GM12891 (cell line): ENCODE results near the gene SHC4.
"Not testable (repeated sequence)": the region's sequence is repeated elsewhere in the genome, so short reads cannot be mapped to it uniquely, and the experiment has no call there.

Experiments used
- DNase-seq: peaks from one replicate; pipeline ENCODE4 v3.0.0; 2011; ENCODE audit warnings: low spot score; ENCODE audit not compliant: insufficient read length
- FAIRE-seq: peaks from 2 replicates; lab custom pipeline; 2011; peaks lifted over from hg19 to GRCh38; lab: Jason Lieb, UNC
- PAX5 ChIP-seq: IDR thresholded peaks from 2 replicates; pipeline ENCODE4 v1.6.1; 2011; ENCODE audit warnings: low read length, moderate library complexity, mild to moderate bottlenecking; ENCODE audit not compliant: insufficient read depth, severe bottlenecking
- POLR2A ChIP-seq: IDR thresholded peaks from 2 replicates; pipeline ENCODE4 v1.6.1; 2011; ENCODE audit warnings: low read depth, low read length, control low read depth
- POLR2AphosphoS5 ChIP-seq: IDR thresholded peaks from 2 replicates; pipeline ENCODE4 v1.6.1; 2011; ENCODE audit warnings: low read depth, low read length, control low read depth
- POU2F2 ChIP-seq: IDR thresholded peaks from 2 replicates; pipeline ENCODE4 v1.6.1; 2011; ENCODE audit warnings: low read depth, mild to moderate bottlenecking, control low read depth, low read length, moderate library complexity
- SPI1 ChIP-seq: IDR thresholded peaks from 2 replicates; pipeline ENCODE4 v1.6.1; 2011; ENCODE audit warnings: low read depth, low read length, control low read depth
- TAF1 ChIP-seq: IDR thresholded peaks from 2 replicates; pipeline ENCODE4 v1.6.1; 2011; ENCODE audit warnings: low read depth, low read length, control low read depth

The SHC4 gene

DNA sequence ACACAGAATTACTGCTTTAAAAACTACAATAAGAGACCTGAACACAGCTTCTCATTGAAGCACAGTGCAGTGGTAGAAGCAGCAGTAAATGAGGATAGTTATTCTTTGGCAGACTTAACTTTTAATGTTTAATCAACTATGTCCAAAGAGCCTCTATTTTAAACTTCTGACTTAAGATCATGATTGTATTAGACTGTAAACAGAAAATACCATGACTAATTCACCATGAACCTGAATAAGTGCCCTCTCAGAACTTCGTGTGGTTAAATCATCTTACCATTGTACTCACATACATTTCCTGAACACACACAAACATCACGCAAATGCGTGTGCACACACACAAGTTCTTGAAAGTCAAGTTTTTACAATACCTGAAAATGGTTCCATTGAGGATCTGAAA is 166.8 kb downstream of the SHC4 start:
- no peak for DNase-seq
- peak; percentile 55 for FAIRE-seq
- no peak for TF ChIP-seq POLR2AphosphoS5

DNA sequence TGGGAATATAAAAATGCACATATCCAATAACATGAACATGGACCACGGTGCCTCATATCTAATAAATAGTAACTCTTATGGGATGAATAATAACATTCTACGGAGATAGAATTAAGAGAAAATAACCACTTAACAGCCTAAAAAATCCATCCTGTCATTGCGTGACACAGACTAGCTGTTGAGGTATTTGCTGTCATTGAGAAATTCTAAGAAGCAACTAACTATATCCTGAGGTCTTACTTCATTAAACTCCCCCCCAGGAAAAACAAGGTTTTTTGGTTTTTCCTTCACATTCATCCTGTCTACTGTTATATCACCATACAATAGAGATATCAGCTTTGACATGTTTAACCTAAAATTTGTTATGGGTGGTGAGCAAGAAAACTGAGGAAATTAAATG is 167.2 kb downstream of the SHC4 start:
- no peak for FAIRE-seq
- TF ChIP-seq SPI1 (no peak), POU2F2 (no peak), TAF1 (no peak), POLR2A (no peak), PAX5 (no peak), POLR2AphosphoS5 (no peak)
- DNase-seq, result no peak

DNA sequence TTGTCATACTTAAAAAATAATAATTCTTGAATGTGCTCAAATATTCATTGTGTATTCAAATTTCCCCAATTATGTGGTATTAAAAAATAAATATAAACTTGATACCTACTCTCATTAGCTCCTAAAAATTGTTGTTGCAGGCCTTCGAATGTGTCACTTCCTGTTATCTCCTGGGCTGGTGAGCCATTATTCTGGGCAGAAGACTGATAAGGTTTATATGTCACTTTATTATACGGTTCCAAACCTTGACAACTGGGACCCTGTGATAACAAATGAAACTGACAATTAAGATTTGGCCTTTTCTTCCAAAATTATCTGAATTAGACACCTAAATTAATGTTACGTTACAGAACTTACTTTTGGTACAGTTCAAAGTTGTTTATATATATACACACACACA is 167.8 kb downstream of the SHC4 start:
- TF ChIP-seq POLR2AphosphoS5 (no peak), SPI1 (0 out of 2 replicates have a peak, but pooled peaks have one; percentile 26), POLR2A (no peak)
- FAIRE-seq, result no peak
- no peak for DNase-seq

DNA sequence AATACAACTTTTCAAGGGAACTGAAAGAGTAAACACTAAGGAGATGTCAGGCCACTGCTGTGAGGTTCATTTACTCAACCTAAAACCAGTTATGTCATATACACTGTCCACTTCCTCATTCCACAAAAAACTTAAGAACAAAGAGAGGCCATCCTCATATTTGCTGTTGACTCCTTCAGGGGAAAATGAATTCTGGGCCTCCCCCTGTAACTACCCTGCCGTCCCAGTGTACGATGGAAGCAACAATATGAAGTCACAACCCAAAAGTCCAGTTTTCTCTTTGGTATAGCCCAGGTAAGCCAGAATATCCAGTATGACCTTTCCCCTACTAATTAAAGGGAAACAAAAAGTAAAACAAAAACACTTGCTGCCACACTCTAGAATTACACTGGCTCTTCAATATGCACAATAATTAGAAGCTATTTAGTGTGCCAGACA is 169.0 kb downstream of the SHC4 start:
- DNase-seq, result no peak
- TF ChIP-seq PAX5 (no peak), SPI1 (peak; percentile 100), POU2F2 (no peak), POLR2AphosphoS5 (no peak)
- peak; percentile 89 for FAIRE-seq

DNA sequence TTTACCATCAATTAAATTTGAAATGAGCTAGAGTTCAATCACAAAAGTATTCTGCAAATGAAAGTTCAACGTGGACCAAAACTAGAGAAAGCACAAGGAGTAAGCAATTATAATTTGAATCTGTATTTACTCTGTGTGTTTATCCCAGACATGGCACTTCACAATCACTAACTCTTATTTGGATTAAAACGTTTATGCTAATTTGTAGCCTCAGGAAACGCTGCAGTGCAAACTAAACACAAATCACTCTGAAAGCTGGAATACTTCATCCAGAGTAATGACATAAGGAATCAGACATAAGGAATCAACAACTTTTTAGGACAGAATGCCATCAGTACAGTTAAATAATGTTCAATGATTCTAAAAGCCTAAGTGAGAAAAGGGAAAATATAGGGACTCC is 171.3 kb downstream of the SHC4 start:
- FAIRE-seq (no peak), DNase-seq (no peak)
- TF ChIP-seq POU2F2 (no peak), PAX5 (no peak), TAF1 (no peak), SPI1 (no peak), POLR2AphosphoS5 (no peak), POLR2A (no peak)

DNA sequence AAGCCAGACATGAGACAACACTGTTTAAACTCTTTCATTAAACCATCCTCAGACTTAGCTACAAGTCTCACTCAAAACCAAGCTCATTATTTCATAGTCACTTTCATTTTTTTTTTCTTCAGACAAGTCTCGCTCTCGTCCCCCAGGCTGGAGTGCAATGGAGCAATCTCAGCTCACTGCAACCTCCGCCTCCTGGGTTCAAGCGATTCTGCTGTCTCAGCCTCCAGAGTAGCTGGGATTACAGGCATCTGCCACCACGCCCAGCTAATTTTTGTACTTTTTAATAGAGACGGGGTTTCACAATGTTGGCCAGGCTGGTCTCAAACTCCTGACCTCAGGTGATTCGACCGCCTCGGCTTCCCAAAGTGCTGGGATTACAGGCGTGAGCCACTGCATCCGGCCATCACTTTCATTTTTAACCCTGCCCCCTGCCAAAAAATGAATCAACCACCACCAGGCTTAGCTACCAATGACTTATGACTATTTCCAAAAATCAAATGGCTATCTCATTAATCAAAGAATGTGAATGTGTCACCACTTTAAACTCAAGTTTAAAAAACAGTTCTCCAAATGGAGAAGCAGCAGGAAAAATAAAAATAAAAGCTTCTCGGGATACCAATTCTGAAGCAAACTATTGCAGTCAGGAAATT is 173.1 kb downstream of the SHC4 start:
- not testable (repeated sequence) for FAIRE-seq, DNase-seq

DNA sequence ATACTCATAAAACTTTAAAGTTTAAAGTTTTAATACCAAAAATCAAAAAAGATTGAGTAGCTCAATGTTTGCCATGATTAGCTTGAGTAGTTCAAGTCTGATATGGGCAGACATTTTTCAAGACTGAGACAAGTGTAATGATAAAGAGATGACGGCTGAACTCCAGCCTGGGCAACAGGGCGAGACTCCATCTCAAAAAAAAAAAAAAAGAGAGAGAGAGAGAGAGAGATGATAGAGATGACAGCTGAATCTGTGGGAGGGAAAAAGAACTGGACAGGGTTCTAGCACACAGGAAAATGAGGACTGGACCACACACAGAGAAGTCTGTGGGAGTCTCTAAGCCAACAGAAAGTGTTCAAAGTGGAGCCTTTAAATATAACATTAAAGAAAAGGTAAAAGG is 178.0 kb downstream of the SHC4 start:
- TF ChIP-seq SPI1 (no peak), PAX5 (no peak), POLR2AphosphoS5 (no peak)
- no peak for DNase-seq
- FAIRE-seq, result no peak

DNA sequence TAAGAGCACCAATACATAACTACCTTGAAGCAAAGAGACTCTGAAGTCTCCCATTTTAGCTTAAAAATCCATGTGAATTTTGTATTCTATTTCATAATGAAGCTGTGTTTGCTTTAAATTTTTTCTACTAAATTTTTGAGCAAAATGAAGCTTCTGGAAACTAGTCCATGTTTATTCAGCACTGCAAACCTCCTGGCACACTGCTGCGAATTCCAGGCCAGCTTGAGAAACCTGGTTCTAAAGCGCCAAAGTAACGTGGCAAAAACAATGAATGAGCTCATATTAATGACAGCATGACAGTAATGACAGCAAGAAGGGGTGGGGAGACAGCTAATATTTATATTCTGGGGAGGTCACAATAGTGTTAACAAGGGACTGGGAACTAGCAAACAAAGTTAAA is 178.5 kb downstream of the SHC4 start:
- FAIRE-seq (no peak), DNase-seq (no peak)
- TF ChIP-seq POLR2A, result no peak
- TF ChIP-seq POLR2AphosphoS5, result no peak
- TF ChIP-seq TAF1, result no peak
- TF ChIP-seq PAX5, result no peak
- no peak for TF ChIP-seq POU2F2

DNA sequence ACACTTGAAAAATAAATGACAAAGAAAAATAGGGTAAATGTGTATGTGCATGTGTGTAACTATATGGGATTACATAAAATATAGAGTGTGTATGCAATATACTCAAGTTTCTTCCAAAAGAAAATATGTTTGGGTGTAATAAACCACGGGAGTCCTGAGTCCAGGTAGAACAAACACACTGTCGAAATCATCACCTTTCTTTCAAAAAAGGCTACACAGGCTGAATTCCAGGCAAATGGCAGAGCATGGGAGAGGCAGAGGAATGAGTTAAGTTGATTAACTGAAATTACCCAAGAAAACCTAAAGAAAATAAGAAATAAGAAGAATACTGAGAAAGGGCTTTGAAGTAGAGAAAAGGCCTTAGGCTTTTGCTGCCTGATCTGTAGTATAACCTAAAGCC is 179.0 kb downstream of the SHC4 start:
- FAIRE-seq, result no peak

DNA sequence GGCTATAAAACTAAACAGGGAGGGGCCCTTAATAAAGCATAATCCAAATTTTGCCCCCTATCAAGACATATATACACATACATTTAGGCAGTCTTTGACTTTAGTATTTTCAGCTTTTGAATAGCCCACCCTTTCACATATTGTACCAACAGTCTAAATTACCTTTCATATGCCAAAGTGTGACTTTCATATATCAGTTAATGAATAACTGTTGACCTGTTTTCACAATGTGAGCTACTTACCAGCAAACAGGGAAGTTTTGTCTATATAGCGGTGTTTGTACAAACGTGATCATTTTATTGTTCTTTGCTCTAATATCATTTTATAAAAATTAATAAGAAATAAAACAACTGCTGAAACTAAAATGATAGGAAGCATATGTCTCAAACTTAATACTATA is 180.8 kb downstream of the SHC4 start:
- FAIRE-seq, result no peak
- DNase-seq, result no peak
- TF ChIP-seq PAX5, result no peak
- no peak for TF ChIP-seq SPI1
- no peak for TF ChIP-seq POU2F2
- TF ChIP-seq TAF1, result no peak
- no peak for TF ChIP-seq POLR2A
- TF ChIP-seq POLR2AphosphoS5, result no peak

More for the DNA sequence above, 179.0 kb downstream of the SHC4 start:
- TF ChIP-seq POLR2AphosphoS5, result no peak
- DNase-seq, result no peak

DNA sequence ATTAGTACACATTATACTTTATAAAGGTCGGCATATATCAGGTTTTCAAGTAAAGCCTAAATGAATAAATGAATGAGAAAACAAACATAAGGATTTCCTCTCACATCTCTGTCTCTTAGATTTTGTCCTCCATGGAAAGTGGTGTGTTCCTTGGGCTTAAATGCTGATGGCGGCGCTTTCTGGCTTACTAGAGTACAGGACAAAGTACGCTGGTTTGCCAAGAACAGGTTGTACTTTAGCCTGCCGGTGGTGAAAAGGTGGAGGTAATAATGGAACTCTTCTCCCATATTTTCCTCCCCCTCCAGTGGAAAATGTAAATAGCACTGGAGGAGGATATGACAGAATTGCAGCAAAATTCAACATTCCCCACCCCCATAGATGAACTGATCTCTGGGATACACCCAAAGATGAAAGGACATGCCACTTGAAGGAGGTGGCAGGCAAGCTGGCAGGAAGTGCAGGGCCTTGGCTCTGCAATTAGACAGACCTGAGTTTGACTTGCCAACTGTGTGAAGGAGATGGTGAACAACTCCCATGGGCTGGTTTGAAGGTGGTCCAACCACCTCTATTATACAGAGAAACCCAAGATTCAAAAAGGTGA is 182.1 kb downstream of the SHC4 start:
- TF ChIP-seq POLR2A (no peak), POU2F2 (no peak), SPI1 (no peak), PAX5 (no peak), TAF1 (no peak), POLR2AphosphoS5 (no peak)
- DNase-seq (no peak), FAIRE-seq (no peak)
